ENCODE results near the gene LONRF3. TPM values are rescaled to one million over a fixed set of nuclear protein-coding genes. Genes with fewer than 3 reads are reported as not detected.

Gene LONRF3
- total and polyA plus RNA-seq, 2 of the 13 experiments (the other 11 are each of a cell fraction or from before 2014, with no cell fraction given), result 4.8 to 11.6 TPM

DNA sequence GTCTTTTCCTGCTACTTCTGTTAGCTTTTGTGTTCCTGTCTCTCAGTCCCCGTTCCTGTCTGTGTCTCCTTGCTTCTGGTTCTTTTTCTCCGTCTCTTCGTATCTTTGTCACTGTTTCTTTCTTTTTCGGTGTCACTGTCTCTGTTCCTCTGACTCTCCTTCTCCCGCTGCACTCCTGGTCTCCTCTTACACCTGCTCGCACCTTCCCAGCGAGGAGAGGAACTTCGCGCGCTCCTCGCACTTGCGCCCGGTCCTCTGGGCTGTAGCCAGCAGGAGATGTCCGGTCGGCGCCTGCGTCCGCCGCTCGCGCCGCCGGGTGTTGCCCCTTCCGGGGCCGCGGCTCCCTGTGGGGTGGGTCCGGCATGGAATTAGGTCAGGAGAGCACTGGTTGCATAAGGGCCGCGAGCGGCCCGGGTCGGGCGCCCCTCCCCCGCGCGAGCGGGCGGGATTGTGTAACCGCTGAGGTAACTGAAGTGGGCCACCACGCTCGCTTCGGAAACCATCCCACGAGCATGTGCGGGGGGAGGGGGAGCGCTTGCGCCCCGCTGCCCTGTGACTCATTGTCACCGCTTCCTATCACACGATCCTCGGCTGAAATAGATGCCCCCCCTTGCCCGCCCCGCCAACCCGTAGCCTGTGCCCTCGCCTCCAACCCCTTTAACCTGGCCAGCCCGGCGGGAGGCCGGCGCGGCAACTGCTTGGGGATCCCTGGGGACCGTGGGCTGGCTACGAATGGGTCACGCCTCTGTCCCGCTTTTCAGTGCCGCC is 1.6 kb downstream of the LONRF3 start (continued):
- TF ChIP-seq, protein P1, sequence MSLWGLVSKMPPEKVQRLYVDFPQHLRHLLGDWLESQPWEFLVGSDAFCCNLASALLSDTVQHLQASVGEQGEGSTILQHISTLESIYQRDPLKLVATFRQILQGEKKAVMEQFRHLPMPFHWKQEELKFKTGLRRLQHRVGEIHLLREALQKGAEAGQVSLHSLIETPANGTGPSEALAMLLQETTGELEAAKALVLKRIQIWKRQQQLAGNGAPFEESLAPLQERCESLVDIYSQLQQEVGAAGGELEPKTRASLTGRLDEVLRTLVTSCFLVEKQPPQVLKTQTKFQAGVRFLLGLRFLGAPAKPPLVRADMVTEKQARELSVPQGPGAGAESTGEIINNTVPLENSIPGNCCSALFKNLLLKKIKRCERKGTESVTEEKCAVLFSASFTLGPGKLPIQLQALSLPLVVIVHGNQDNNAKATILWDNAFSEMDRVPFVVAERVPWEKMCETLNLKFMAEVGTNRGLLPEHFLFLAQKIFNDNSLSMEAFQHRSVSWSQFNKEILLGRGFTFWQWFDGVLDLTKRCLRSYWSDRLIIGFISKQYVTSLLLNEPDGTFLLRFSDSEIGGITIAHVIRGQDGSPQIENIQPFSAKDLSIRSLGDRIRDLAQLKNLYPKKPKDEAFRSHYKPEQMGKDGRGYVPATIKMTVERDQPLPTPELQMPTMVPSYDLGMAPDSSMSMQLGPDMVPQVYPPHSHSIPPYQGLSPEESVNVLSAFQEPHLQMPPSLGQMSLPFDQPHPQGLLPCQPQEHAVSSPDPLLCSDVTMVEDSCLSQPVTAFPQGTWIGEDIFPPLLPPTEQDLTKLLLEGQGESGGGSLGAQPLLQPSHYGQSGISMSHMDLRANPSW (CRISPR knock-in tag; IDR thresholded peaks at IDR 0.05; ENCODE audit: borderline replicate concordance), result no peak
- TF ChIP-seq CBX5 (CRISPR knock-in tag; IDR thresholded peaks at IDR 0.05; ENCODE audit: borderline replicate concordance) (no peak), SAFB2 (CRISPR knock-in tag; IDR thresholded peaks at IDR 0.05; ENCODE audit: borderline replicate concordance, low read depth) (no peak), SRY (CRISPR knock-in tag; IDR thresholded peaks at IDR 0.05) (no peak), RFX3 (CRISPR knock-in tag; IDR thresholded peaks at IDR 0.05) (no peak), LRRFIP1 (CRISPR knock-in tag; conservative IDR thresholded peaks at IDR 0.05) (no peak), KDM4B (CRISPR knock-in tag; IDR thresholded peaks at IDR 0.05) (peak; percentile 45; the same call in 1 of the 2 replicates), ZNF776 (CRISPR knock-in tag; IDR thresholded peaks at IDR 0.05) (no peak), ZMYM2 (CRISPR knock-in tag; IDR thresholded peaks at IDR 0.05) (no peak), ZNF703 (CRISPR knock-in tag; IDR thresholded peaks at IDR 0.05; ENCODE audit: borderline replicate concordance) (peak; percentile 65; the same call in 1 of the 2 replicates), ZNF576 (CRISPR knock-in tag; IDR thresholded peaks at IDR 0.05) (no peak), NCOA5 (CRISPR knock-in tag; IDR thresholded peaks at IDR 0.05) (no peak), ZNF30 (CRISPR knock-in tag; IDR thresholded peaks at IDR 0.05) (no peak), ZNF382 (CRISPR knock-in tag; IDR thresholded peaks at IDR 0.05; ENCODE audit: borderline replicate concordance) (no peak), ZNF317 (CRISPR knock-in tag; IDR thresholded peaks at IDR 0.05) (no peak), ZEB1 (IDR thresholded peaks at IDR 0.05; ENCODE audit: insufficient replicate concordance, low read depth) (no peak), CCAR2 (optimal IDR thresholded peaks at IDR 0.05; ENCODE audit: low read depth, low read length) (no peak), NFE2L2 (IDR thresholded peaks at IDR 0.05; ENCODE audit: low read length) (no peak), MLLT10 (CRISPR knock-in tag; IDR thresholded peaks at IDR 0.05) (no peak), ZNF713 (CRISPR knock-in tag; IDR thresholded peaks at IDR 0.05) (no peak), ATF1 (CRISPR knock-in tag; IDR thresholded peaks at IDR 0.05) (no peak), ZSCAN12 (CRISPR knock-in tag; IDR thresholded peaks at IDR 0.05) (no peak)
- TF ChIP-seq, protein P2, sequence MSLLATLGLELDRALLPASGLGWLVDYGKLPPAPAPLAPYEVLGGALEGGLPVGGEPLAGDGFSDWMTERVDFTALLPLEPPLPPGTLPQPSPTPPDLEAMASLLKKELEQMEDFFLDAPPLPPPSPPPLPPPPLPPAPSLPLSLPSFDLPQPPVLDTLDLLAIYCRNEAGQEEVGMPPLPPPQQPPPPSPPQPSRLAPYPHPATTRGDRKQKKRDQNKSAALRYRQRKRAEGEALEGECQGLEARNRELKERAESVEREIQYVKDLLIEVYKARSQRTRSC (CRISPR knock-in tag; IDR thresholded peaks at IDR 0.05; ENCODE audit: low read depth), result 0 out of 2 replicates have a peak, but pooled peaks have one; percentile 51
- TF ChIP-seq, protein P3, sequence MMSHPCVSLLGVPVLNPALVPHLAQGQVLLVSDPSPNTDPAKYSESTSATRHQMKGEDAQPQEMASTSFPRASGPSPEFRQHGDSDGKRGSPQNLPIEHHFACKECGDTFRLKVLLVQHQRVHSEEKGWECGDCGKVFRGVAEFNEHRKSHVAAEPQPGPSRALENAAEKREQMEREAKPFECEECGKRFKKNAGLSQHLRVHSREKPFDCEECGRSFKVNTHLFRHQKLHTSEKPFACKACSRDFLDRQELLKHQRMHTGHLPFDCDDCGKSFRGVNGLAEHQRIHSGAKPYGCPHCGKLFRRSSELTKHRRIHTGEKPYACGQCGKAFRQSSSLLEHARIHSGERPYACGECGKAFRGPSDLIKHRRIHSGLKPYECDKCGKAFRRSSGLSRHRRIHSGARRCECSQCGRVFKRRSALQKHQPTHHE (CRISPR knock-in tag; IDR thresholded peaks at IDR 0.05; ENCODE audit: borderline replicate concordance), result no peak

All from HepG2 (cell line).